Neural cell (in vitro differentiated cells): ENCODE measurements around the gene C10orf143. TPM values are rescaled to one million over a fixed set of nuclear protein-coding genes. Genes with fewer than 3 reads are reported as not detected.

Experiments
- H2AFZ ChIP-seq: fragments of 200-600, 300-800 bp; sonication (generic), shearing (Covaris generic); 2 replicates; pipeline ENCODE4 v1.6.0; 2014; ENCODE audit warnings: low read depth, mild to moderate bottlenecking, antibody characterized with exemption, low read length, moderate library complexity
- H3F3A ChIP-seq: fragments of 200-600 bp; shearing (Covaris generic); 2 replicates; pipeline ENCODE4 v1.6.1; 2016; ENCODE audit warnings: mild to moderate bottlenecking, moderate library complexity, mixed read lengths, antibody characterized with exemption, low read length; ENCODE audit not compliant: insufficient read depth, poor library complexity, severe bottlenecking
- H3K27ac ChIP-seq: fragments of 200-600, 300-800 bp; sonication (generic), shearing (Covaris generic); 2 replicates; pipeline ENCODE4 v1.5.1; 2014; ENCODE audit warnings: mild to moderate bottlenecking, low read length, moderate library complexity
- H3K27me3 ChIP-seq: fragments of 300-800, 200-600 bp; sonication (generic), shearing (Covaris generic); 2 replicates; pipeline ENCODE4 v1.6.0; 2014; ENCODE audit warnings: mild to moderate bottlenecking, low read depth, low read length, moderate library complexity; ENCODE audit not compliant: insufficient read depth
- H3K36me3 ChIP-seq: fragments of 300-800, 200-600 bp; sonication (generic), shearing (Covaris generic); 2 replicates; pipeline ENCODE4 v1.5.1; 2014; ENCODE audit warnings: mild to moderate bottlenecking, antibody characterized with exemption, low read length, moderate library complexity; ENCODE audit not compliant: insufficient read depth
- H3K4me2 ChIP-seq: fragments of 300-800, 200-600 bp; sonication (generic), shearing (Covaris generic); 2 replicates; pipeline ENCODE4 v1.6.0; 2014; ENCODE audit warnings: mild to moderate bottlenecking, low read length
- H3K4me3 ChIP-seq: fragments of 300-800, 200-600 bp; sonication (generic), shearing (Covaris generic); 2 replicates; pipeline ENCODE4 v1.5.1; 2014; ENCODE audit warnings: mild to moderate bottlenecking, low read length, moderate library complexity
- H3K79me2 ChIP-seq: fragments of 200-600 bp; shearing (Covaris generic); replicated peaks from 2 replicates; pipeline ENCODE4 v1.6.0; 2014; ENCODE audit warnings: mild to moderate bottlenecking, low read length, moderate library complexity; ENCODE audit not compliant: insufficient read depth
- H3K9ac ChIP-seq: fragments of 300-800, 200-600 bp; sonication (generic), shearing (Covaris generic); 2 replicates; pipeline ENCODE4 v1.6.1; 2016; ENCODE audit warnings: mild to moderate bottlenecking, low read length, mixed read lengths
- H3K9me2 ChIP-seq: fragments of 200-600 bp; shearing (Covaris generic); 2 replicates; pipeline ENCODE4 v1.6.1; 2016; ENCODE audit warnings: mild to moderate bottlenecking, low read length, mixed read lengths; ENCODE audit not compliant: insufficient read depth
- H3K9me3 ChIP-seq: fragments of 200-600, 300-800 bp; sonication (generic), shearing (Covaris generic); 2 replicates; pipeline ENCODE4 v1.6.1; 2016; ENCODE audit warnings: mild to moderate bottlenecking, mixed run types, low read length, moderate library complexity, mixed read lengths
- H4K20me1 ChIP-seq: fragments of 200-600 bp; shearing (Covaris generic); 2 replicates; pipeline ENCODE4 v1.6.1; 2016; ENCODE audit warnings: mild to moderate bottlenecking, mixed run types; ENCODE audit not compliant: insufficient read depth
- EP300 ChIP-seq: fragments of 450-650 bp; conservative IDR thresholded peaks from 2 replicates; pipeline ENCODE4 v1.6.1; 2014; ENCODE audit warnings: antibody characterized with exemption, mild to moderate bottlenecking, moderate library complexity; ENCODE audit not compliant: poor library complexity, severe bottlenecking
- EZH2 ChIP-seq: fragments of 200-600, 300-800 bp; shearing (Covaris generic), sonication (generic); IDR thresholded peaks from 2 replicates; pipeline ENCODE4 v1.6.1; 2014; ENCODE audit warnings: antibody characterized with exemption, low read length, borderline replicate concordance, mild to moderate bottlenecking; ENCODE audit not compliant: insufficient read depth, poor library complexity, severe bottlenecking
- MXI1 ChIP-seq: fragments of 450-650 bp; conservative IDR thresholded peaks from 2 replicates; pipeline ENCODE4 v1.6.1; 2014; ENCODE audit warnings: antibody characterized with exemption, mild to moderate bottlenecking; ENCODE audit not compliant: poor library complexity, severe bottlenecking
- POLR2AphosphoS5 ChIP-seq: IDR thresholded peaks from 2 replicates; pipeline ENCODE4 v1.6.1; 2012
- RAD21 ChIP-seq: fragments of 450-650 bp; conservative IDR thresholded peaks from 2 replicates; pipeline ENCODE4 v1.6.1; 2014; ENCODE audit warnings: antibody characterized with exemption, mild to moderate bottlenecking, moderate library complexity
- SMC3 ChIP-seq: fragments of 450-650 bp; conservative IDR thresholded peaks from 2 replicates; pipeline ENCODE4 v1.6.1; 2014; ENCODE audit warnings: antibody characterized with exemption, mild to moderate bottlenecking, moderate library complexity; ENCODE audit not compliant: poor library complexity
- TAF1 ChIP-seq: IDR thresholded peaks from 2 replicates; pipeline ENCODE4 v1.6.1; 2012; ENCODE audit warnings: low read depth
- polyA plus RNA-seq: library from polyadenylated mRNA; depleted of rRNA; stranded (reverse); fragments of >200 nt; gene quantifications from 2 replicates; pipeline ENCODE4 v1.2.3, GENCODE V29; 2014
- TF ChIP-seq, protein P1 (sequence below): IDR thresholded peaks from 2 replicates; pipeline ENCODE4 v1.6.1; 2012; ENCODE audit warnings: borderline replicate concordance

Gene C10orf143
- polyA plus RNA-seq, 1 donor from 2014 or later, result 1.4 TPM

DNA sequence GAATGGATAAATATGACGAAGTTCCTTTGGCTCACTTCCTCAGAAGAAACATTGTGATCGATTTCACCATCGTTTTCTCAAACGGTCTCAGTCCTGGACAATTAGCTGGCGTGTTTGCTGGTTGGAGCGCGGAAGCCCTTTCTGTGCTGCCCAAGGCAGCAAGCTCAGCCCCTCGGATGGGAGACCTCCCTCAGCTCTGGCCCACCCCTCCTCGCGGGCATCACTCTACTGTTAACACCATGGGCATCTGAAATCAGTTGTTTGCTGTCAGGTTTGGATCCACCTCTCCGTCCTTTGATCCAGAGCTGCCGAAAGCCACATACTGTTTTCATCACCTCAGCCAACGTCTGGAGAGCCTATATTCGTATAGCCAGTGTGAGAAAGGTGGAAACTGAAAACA lies 68.2 kb downstream of the C10orf143 start:
- Histone ChIP-seq H3K9me3 (no peaks in the 10 kb centered on the region), H3K9ac (no peak overlapping the region), H3K79me2 (no peaks in the 10 kb centered on the region), H3K27me3 (no peaks in the 10 kb centered on the region), H3K9me2 (no peaks in the 10 kb centered on the region), H2AFZ (no peak overlapping the region), H4K20me1 (no peaks in the 10 kb centered on the region), H3K27ac (no peak overlapping the region), H3F3A (no peaks in the 10 kb centered on the region), H3K36me3 (no peaks in the 10 kb centered on the region), H3K4me3 (no peak overlapping the region), H3K4me2 (no peak overlapping the region)
- TF ChIP-seq EZH2, result no peak
- TF ChIP-seq, protein P1, sequence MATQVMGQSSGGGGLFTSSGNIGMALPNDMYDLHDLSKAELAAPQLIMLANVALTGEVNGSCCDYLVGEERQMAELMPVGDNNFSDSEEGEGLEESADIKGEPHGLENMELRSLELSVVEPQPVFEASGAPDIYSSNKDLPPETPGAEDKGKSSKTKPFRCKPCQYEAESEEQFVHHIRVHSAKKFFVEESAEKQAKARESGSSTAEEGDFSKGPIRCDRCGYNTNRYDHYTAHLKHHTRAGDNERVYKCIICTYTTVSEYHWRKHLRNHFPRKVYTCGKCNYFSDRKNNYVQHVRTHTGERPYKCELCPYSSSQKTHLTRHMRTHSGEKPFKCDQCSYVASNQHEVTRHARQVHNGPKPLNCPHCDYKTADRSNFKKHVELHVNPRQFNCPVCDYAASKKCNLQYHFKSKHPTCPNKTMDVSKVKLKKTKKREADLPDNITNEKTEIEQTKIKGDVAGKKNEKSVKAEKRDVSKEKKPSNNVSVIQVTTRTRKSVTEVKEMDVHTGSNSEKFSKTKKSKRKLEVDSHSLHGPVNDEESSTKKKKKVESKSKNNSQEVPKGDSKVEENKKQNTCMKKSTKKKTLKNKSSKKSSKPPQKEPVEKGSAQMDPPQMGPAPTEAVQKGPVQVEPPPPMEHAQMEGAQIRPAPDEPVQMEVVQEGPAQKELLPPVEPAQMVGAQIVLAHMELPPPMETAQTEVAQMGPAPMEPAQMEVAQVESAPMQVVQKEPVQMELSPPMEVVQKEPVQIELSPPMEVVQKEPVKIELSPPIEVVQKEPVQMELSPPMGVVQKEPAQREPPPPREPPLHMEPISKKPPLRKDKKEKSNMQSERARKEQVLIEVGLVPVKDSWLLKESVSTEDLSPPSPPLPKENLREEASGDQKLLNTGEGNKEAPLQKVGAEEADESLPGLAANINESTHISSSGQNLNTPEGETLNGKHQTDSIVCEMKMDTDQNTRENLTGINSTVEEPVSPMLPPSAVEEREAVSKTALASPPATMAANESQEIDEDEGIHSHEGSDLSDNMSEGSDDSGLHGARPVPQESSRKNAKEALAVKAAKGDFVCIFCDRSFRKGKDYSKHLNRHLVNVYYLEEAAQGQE, result no peak

DNA sequence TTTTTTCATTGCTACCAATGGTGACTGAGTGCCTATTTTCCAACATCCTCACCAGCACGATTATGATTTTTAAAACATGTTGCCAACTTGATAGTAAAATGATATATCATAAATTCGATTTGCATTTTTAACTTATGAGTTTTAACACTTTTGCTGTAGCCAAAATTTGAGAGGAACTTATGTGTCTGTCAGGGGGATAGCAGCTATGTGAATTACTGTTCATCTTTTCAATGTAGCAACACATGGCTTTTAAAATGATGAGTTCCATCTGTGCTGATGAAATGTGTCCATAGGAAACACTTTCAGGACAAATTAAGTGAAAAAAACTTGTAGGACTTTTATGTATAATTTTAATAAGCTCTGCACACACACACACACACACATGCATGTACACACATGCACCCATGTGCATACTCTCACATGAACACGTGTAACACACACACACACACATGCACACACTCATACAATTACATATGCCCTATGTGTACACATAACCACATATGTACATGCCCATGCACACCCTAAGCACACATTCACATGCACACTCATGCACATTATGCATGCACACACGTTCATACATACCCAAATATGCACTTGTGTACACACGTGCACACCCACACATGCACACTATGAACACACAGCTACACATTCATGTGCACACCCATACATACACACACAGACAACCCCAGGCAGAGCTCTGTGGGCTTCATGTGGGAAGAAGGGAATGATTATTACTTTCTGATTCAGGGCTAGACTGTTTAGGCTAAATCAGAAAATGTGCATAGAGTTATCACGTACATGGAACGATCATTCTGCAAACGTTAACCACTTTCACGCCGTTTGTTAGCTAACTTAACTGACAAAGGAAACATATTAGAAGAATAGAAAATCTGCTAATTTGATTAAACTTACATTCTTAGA lies 68.9 kb downstream of the C10orf143 start:
- Histone ChIP-seq H3K4me3 (no peak overlapping the region), H4K20me1 (no peaks in the 10 kb centered on the region), H3K27ac (no peak overlapping the region), H3K9me3 (no peaks in the 10 kb centered on the region), H3K36me3 (no peaks in the 10 kb centered on the region), H3K27me3 (no peaks in the 10 kb centered on the region), H3K79me2 (no peaks in the 10 kb centered on the region), H3F3A (no peaks in the 10 kb centered on the region), H2AFZ (no peak overlapping the region), H3K9me2 (no peaks in the 10 kb centered on the region), H3K4me2 (no peak overlapping the region), H3K9ac (no peak overlapping the region)
- no peak for TF ChIP-seq SMC3
- TF ChIP-seq, protein P1, result no peak

DNA sequence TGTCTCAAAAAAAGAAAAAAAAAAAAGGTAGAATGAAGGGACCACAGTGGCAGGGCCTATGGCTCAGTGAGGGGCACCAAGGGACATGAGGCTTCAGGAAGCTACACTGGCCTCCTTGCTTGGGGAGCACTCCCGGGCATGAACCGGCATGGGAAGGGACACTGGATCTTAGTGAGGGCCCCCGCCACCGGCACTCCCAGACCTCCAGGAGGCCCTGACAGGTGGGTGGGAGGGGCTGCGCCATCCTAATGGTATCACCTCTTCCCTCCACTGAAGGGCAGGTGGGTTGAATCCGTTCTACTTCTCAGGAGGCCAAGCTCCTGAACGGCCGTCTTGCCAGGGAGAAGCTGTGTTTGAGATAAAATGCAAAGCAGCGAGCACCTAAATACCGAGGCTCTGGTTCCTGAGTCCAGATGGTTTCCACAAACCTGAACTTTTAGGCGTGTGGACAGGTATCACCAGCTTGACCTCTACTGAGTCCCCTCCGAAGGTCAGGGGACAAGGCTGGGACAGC lies 69.8 kb downstream of the C10orf143 start:
- Histone ChIP-seq H3K36me3 (no peaks in the 10 kb centered on the region), H3K9me3 (no peaks in the 10 kb centered on the region), H3K4me2 (no peak overlapping the region), H3K9me2 (no peaks in the 10 kb centered on the region), H3F3A (no peaks in the 10 kb centered on the region), H2AFZ (no peak overlapping the region), H4K20me1 (no peaks in the 10 kb centered on the region), H3K4me3 (no peak overlapping the region), H3K9ac (no peak overlapping the region), H3K27me3 (no peaks in the 10 kb centered on the region), H3K79me2 (no peaks in the 10 kb centered on the region), H3K27ac (no peak overlapping the region)
- TF ChIP-seq TAF1 (no peak), MXI1 (no peak), EP300 (no peak), RAD21 (no peak), POLR2AphosphoS5 (no peak)
